Left forelimb (tissue), 1 donor: ENCODE data around the gene HOXD4.

Source experiments
- DNase-seq: peaks from one replicate; pipeline ENCODE4 v3.0.0-alpha.2; 2018; ENCODE audit warnings: low spot score

Gene HOXD4

GRCh38 chr2:176126929-176127773 is 24.2 kb upstream of the HOXD4 start:
- DNase-seq = no peak

- DNase-seq = no peak
Measured at GRCh38 chr2:176127774-176128072, 23.6 kb upstream of the HOXD4 start.

- DNase-seq = no peak
Measured at GRCh38 chr2:176128172-176128981, 23.0 kb upstream of the HOXD4 start.

DNA sequence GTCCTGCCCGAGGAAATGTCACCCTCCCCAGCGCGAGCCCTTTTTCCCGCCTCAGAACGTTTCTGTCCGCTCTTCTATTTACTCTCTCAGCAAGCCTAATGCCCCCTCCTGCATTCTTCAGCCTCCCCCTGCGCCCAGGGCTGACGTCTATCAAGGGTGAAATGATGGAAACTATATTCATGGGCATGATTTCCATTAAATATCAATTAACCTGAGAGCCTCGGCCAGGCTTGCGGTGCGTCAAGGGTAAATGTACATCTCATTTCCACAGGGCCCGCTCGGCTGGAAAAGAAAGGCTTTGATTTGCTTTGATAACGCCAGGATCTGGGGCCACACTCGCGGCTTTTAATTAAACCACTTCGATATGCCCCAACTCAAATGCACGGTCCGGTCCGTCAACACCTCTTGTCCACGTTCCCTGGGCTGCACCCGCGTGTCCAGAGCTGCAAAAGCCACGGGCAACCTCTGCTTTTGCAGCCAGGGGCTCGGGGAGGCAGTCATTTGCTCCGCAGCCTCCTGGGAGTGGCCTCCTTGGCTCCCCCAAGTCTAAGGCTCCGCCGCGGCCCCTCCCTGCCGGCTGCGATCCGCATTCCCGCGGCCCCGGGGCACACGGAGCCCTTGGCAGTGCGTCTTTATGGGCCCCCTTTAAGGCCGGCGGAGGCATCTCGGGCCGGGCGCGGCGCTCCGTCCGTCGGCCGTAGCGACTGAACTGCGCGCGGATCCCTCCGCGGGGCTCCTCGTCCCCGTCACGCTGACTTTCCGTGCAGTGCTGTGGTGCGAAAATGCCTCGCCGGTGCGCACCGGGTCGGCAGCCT is 22.2 kb upstream of the HOXD4 start, which contains the start of gene HOXD8:
TSS of gene HOXD8 (plus strand) at position 724 of the 815 bp plus-strand sequence. CDS start 662 bp downstream, outside the sequence.
- peak; percentile 92 for DNase-seq

- peak; percentile 83 for DNase-seq
Measured at GRCh38 chr2:176129813-176130146, 21.6 kb upstream of the HOXD4 start.

GRCh38 chr2:176130147-176130956 is 21.0 kb upstream of the HOXD4 start:
- DNase-seq = peak; percentile 87

DNA sequence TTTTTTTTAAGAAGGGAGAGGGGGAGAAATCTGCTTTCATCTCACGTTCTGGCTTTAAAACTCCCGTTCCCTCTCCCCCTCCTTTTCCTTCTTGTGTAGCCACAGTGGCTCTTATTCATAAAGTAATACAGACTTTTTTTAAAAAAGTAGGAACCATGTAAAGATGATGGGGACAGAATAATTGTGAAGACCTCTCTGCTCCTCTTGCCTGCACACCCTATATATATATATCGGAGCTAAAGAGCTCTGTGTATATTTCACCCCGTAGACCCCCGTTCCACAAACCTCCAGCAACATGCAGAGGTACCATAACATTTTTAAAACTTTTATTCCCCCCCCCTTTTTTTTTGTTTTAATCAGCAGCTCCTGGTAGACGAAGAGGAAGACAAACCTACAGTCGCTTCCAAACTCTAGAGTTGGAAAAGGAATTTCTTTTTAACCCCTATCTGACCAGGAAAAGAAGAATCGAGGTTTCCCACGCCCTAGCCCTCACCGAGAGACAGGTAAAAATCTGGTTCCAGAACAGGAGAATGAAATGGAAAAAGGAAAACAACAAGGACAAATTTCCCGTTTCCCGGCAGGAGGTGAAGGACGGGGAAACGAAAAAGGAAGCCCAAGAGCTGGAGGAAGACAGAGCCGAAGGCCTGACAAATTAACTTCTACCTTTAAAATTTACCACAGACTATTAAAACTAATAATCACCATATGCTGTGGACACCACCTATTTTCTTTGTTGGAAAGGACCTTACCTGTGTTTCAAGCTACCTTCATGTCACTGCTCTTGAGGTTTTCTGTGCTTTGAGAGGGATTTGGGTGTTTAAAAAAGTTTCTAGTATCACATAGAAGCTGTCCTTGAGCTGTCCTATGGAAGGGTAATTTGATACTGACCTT is 20.1 kb upstream of the HOXD4 start:
- no peak for DNase-seq

GRCh38 chr2:176131848-176132158 is 19.5 kb upstream of the HOXD4 start:
- no peak for DNase-seq

GRCh38 chr2:176132205-176133171 is 18.9 kb upstream of the HOXD4 start:
- DNase-seq = no peak

- DNase-seq = no peak
Measured at GRCh38 chr2:176133389-176133788, 18.0 kb upstream of the HOXD4 start.

GRCh38 chr2:176134035-176134434 is 17.3 kb upstream of the HOXD4 start:
- no peak for DNase-seq

GRCh38 chr2:176135035-176135440 is 16.3 kb upstream of the HOXD4 start:
- no peak for DNase-seq

DNA sequence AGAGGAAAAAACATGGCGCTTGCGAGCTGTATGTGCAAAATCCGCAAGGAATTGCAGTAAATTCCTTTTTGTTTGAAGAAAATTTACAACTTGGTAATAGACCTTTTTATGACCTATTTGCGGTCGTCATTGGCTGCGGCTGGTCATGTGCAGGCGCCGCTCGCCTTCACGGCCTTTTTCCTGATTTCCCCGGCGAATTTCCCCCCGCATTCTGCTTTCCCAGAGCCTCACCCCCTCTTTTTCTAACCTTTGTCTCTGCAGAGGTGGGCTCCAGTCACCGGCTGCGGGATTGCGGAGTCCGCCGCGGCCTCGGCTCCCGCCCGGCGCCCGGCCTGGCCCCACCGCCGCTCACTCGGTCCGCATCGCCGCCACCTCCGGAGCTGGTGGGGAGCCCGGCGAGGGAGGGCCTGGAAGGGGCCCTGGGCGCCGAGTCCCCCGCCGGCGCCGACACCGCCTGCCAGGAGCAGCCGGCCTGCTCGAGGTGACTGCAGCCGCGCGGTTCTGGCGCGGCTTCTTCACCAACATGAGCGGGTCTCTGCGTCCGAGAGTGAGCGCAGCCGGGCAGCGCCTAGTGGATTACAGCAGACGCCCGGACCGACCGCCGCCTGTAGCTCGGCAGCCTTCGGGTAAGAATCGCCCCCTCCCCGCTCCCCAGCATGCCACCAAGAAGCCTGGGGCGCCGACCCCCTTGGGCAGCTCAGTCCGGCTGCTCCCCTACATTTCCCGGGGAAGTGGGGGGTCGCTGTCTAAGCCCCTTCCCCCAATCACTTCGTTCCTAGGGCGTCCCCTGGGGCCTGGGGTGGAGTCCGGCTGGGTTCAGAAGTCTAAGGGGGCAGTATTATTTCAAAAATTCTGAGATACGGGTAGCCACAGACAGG is 14.7 kb upstream of the HOXD4 start:
- DNase-seq = peak; percentile 80

GRCh38 chr2:176137252-176137580 is 14.1 kb upstream of the HOXD4 start:
- no peak for DNase-seq

GRCh38 chr2:176137906-176138305 is 13.4 kb upstream of the HOXD4 start:
- no peak for DNase-seq

- peak; percentile 63 for DNase-seq
Measured at GRCh38 chr2:176138526-176138922, 12.8 kb upstream of the HOXD4 start.

DNA sequence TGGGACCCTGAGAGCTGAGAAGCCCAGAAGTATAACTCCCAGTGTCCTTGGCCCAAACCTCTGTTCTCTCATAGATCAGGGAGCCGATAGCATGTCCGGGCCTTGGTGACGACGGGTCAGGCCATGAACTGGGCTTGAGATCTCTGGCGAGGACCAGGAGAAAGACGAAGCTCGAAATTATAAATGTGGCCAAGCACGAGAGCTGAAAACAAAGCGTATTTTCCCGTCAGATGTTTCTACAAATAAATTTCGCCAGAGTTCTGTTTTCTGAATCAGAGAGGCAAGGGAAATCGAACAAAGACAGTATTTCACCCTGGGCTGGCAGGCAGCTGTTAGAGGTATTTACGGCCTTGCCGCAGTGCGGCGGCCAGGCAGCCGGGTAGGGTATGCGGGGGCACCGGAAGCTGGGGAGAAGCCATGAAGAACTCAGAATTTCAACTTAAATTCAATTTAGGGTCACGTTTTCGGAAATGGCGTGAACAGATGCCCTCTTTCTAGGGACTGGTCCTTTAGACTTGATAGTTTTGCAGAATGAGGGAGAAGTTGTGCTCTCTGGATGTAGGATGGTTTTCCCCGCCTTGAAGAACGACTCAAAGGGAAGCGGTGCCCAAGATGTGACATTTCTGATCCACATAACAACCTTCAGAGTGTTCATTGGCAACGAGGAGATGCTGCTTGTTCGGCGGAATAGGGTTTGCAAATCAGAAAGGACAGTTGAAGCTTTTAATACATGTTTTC is 12.3 kb upstream of the HOXD4 start:
- peak; percentile 70 for DNase-seq
